GM06990 (cell line): Measurements from ENCODE around the gene PLCL1.

Experiments
- DNase-seq: peaks from one replicate; pipeline ENCODE4 v3.0.0-alpha.2; 2011; ENCODE audit not compliant: insufficient read length; ENCODE audit errors: extremely low read depth
- H3K27me3 ChIP-seq: replicated peaks from 2 replicates; pipeline ENCODE4 v1.6.0; 2011; ENCODE audit warnings: low read length; ENCODE audit not compliant: control insufficient read depth, insufficient read depth
- H3K36me3 ChIP-seq: 2 replicates; pipeline ENCODE4 v1.5.1; 2011; ENCODE audit warnings: low read length; ENCODE audit not compliant: control insufficient read depth, insufficient read depth
- H3K4me3 ChIP-seq: replicated peaks from 2 replicates; pipeline ENCODE4 v1.5.1; 2011; ENCODE audit warnings: low read depth, mild to moderate bottlenecking, control low read depth, low read length
- CTCF ChIP-seq: IDR thresholded peaks from 2 replicates; pipeline ENCODE4 v1.5.1; 2011; ENCODE audit warnings: low read length, control low read depth, mild to moderate bottlenecking, inconsistent platforms; ENCODE audit not compliant: insufficient read depth, poor library complexity, severe bottlenecking

The PLCL1 gene

GRCh38 chr2:197934261-197934933, 130.0 kb downstream of the PLCL1 start:
- no peak for DNase-seq
- Histone ChIP-seq H3K4me3 (no peak overlapping the region), H3K27me3 (no peaks in the 10 kb centered on the region), H3K36me3 (no peaks in the 10 kb centered on the region)
- TF ChIP-seq CTCF = no peak

GRCh38 chr2:197934934-197935289, 130.5 kb downstream of the PLCL1 start:
- Histone ChIP-seq H3K27me3 (no peaks in the 10 kb centered on the region), H3K4me3 (no peak overlapping the region), H3K36me3 (no peaks in the 10 kb centered on the region)
- no peak for DNase-seq
- TF ChIP-seq CTCF = no peak

GRCh38 chr2:197937814-197938213, 133.4 kb downstream of the PLCL1 start:
- TF ChIP-seq CTCF = no peak
- Histone ChIP-seq H3K36me3 (no peaks in the 10 kb centered on the region), H3K4me3 (no peak overlapping the region), H3K27me3 (no peaks in the 10 kb centered on the region)
- DNase-seq = no peak

- no peak overlapping the region for H3K4me3 ChIP-seq
- H3K27me3 ChIP-seq = no peaks in the 10 kb centered on the region
- no peaks in the 10 kb centered on the region for H3K36me3 ChIP-seq
- no peak for TF ChIP-seq CTCF
- no peak for DNase-seq
These were observed 134.2 kb downstream of the PLCL1 start for GRCh38 chr2:197938555-197938954.

GRCh38 chr2:197939787-197940186, 135.4 kb downstream of the PLCL1 start:
- TF ChIP-seq CTCF = no peak
- H3K27me3 ChIP-seq = no peaks in the 10 kb centered on the region
- no peak for DNase-seq
- no peaks in the 10 kb centered on the region for H3K36me3 ChIP-seq
- H3K4me3 ChIP-seq = no peak overlapping the region

- H3K36me3 ChIP-seq = no peaks in the 10 kb centered on the region
- no peak overlapping the region for H3K4me3 ChIP-seq
- no peaks in the 10 kb centered on the region for H3K27me3 ChIP-seq
- DNase-seq = no peak
- TF ChIP-seq CTCF = no peak
These were observed 136.0 kb downstream of the PLCL1 start for GRCh38 chr2:197940382-197940781.
